GM12864 (cell line): Measurements from ENCODE around the gene EIPR1.

ENCODE experiments used
- DNase-seq: peaks from one replicate; pipeline ENCODE4 v3.0.0-alpha.2; 2011; ENCODE audit warnings: low read depth
- H3K4me3 ChIP-seq: 2 replicates; pipeline ENCODE4 v1.5.1; 2011; ENCODE audit warnings: mild to moderate bottlenecking, low read depth, low read length, control low read depth
- CTCF ChIP-seq: IDR thresholded peaks from 2 replicates; pipeline ENCODE4 v1.5.1; 2011; ENCODE audit warnings: low read depth, mild to moderate bottlenecking, moderate library complexity, low read length, control low read depth, inconsistent platforms; ENCODE audit errors: missing control alignments

EIPR1 gene

GRCh38 chr2:3283206-3283605, 94.4 kb downstream of the EIPR1 start:
- TF ChIP-seq CTCF, result no peak
- H3K4me3 ChIP-seq, result no peak overlapping the region

GRCh38 chr2:3282056-3282998, 95.3 kb downstream of the EIPR1 start:
- TF ChIP-seq CTCF, result no peak
- H3K4me3 ChIP-seq, result no peak overlapping the region
- no peak for DNase-seq

More at GRCh38 chr2:3283206-3283605, 94.4 kb downstream of the EIPR1 start:
- DNase-seq, result no peak

- TF ChIP-seq CTCF, result no peak
- DNase-seq, result no peak
- no peak overlapping the region for H3K4me3 ChIP-seq
Measured at GRCh38 chr2:3280683-3281520, 96.7 kb downstream of the EIPR1 start.

- no peak for TF ChIP-seq CTCF
- no peak for DNase-seq
- H3K4me3 ChIP-seq, result no peak overlapping the region
Measured at GRCh38 chr2:3280197-3280596, 97.4 kb downstream of the EIPR1 start.

GRCh38 chr2:3279236-3279960, 98.2 kb downstream of the EIPR1 start:
- no peak for TF ChIP-seq CTCF

GRCh38 chr2:3278521-3279218, 98.9 kb downstream of the EIPR1 start:
- H3K4me3 ChIP-seq, result no peak overlapping the region
- DNase-seq, result no peak

More at GRCh38 chr2:3279236-3279960, 98.2 kb downstream of the EIPR1 start:
- DNase-seq, result no peak
- H3K4me3 ChIP-seq, result no peak overlapping the region

More at GRCh38 chr2:3278521-3279218, 98.9 kb downstream of the EIPR1 start:
- TF ChIP-seq CTCF, result no peak
